Adrenal gland (tissue), 12 donors: ENCODE measurements around the gene SMARCC1. TPM values are rescaled to one million over a fixed set of nuclear protein-coding genes. Genes with fewer than 3 reads are reported as not detected.

ENCODE experiments used
- DNase-seq, 7 donors: peaks; one replicate each; pipeline ENCODE4 v3.0.0-alpha.2; 2019 to 2020
- H3K27ac ChIP-seq, 5 donors: fragments of 200-600 bp; sonication (generic) in 4 of 5; 1 replicate in 3 of 5; 2 replicates in 2 of 5; pipeline versions ENCODE4 v1.5.1 to v1.8.0; 2016 to 2020; ENCODE audit warnings: mild to moderate bottlenecking in 1 of 5
- H3K27me3 ChIP-seq: fragments of 200-600 bp; 2 replicates; pipeline ENCODE4 v1.8.0; 2021
- H3K36me3 ChIP-seq, 2 donors: fragments of 200-600 bp; replicated peaks in 1 of 2; 1 replicate in 1 of 2; 2 replicates in 1 of 2; pipeline versions ENCODE4 v1.5.1 to v1.8.0; 2018 to 2022
- H3K4me1 ChIP-seq, 2 donors: fragments of 200-600 bp; replicated peaks in 1 of 2; 1 replicate in 1 of 2; 2 replicates in 1 of 2; pipeline versions ENCODE4 v1.5.1 to v1.8.0; 2018 to 2021
- H3K4me3 ChIP-seq, 4 donors: fragments of 200-600 bp; sonication (generic) in 3 of 4; one replicate each; pipeline ENCODE4 v1.5.1; 2016 to 2018
- H3K9me3 ChIP-seq, 3 donors: fragments of 200-600 bp; sonication (generic) in 1 of 3; replicated peaks in 1 of 3; 1 replicate in 2 of 3; 2 replicates in 1 of 3; pipeline versions ENCODE4 v1.5.1 to v1.8.0; 2016 to 2021
- POLR2A ChIP-seq, 2 donors: fragments of 450-650 bp; IDR thresholded peaks; one replicate each; pipeline ENCODE4 v1.6.1; 2017; ENCODE audit warnings: antibody characterized with exemption in 2 of 2, mild to moderate bottlenecking in 2 of 2, moderate library complexity in 1 of 2
- WGBS, 4 donors: extraction: QIAGEN DNeasy Blood & Tissue Kit in 2 of 4; methylation state at CpG; one replicate each; pipeline versions ENCODE4 v1.1.5 to v1.1.7; 2013 to 2017; 5-methylcytosine and 5-hydroxymethylcytosine counted together
- intact Hi-C, 2 donors: fragments of 100-400 bp; cut with DNase I; formaldehyde crosslinking; loops; one replicate each; pipeline versions ENCODE4 v1.14.1 to v1.15.0; 2022 to 2023
- polyA plus RNA-seq, 3 donors: library from polyadenylated mRNA; stranded (reverse); fragments of 200-250 nt in 2 of 3; fragments of 350-450 nt in 1 of 3; fragmentation: Illumina TruSeq in 1 of 3; extraction: RNeasy Lipid Tissue Mini Kit (QIAGEN cat#74804) in 1 of 3; gene quantifications; one replicate each; pipeline ENCODE4 v1.2.3, GENCODE V29; 2013 to 2014
- total RNA-seq, 9 donors: library from RNA; depleted of rRNA in 4 of 9; stranded (reverse); fragments of >200 nt in 4 of 9; fragments of 120-200 nt in 1 of 9; fragmentation: NEBNext Ultra II Directional in 1 of 9; extraction: Animal tissue kit (Norgen Biotek cat#: 25700) in 1 of 9; gene quantifications; one replicate each; pipeline versions ENCODE4 v1.1.0 to v1.2.4, GENCODE V29; 2013 to 2023
- TF ChIP-seq, protein P1 (sequence below), 6 experiments: fragments of 450-650 bp in 4 of 6; fragments of 200-600 bp in 2 of 6; sonication (generic) in 1 of 6; IDR thresholded peaks; 1 replicate in 5 of 6; 2 replicates in 1 of 6; pipeline versions ENCODE4 v1.5.1 to v1.8.0; 2016 to 2021; ENCODE audit warnings: antibody characterized with exemption in 6 of 6, mild to moderate bottlenecking in 2 of 6, moderate library complexity in 1 of 6
- donor health status: healthy with polysubstance abuse.
- donor health status: Bipolar disorder and iron deficiency.
- donor health status: DM: yes; HTN: yes; CAD: no.
- donor health status: DM: no; HTN: no; CAD: no.
- donor health status: DM: no; HTN: no; CAD: no.
- donor health status: DM: yes; HTN: yes; CAD: no.

Gene SMARCC1
- total and polyA plus RNA-seq, 12 donors, result 5.5 to 47.4 (median 19.9) TPM

DNA sequence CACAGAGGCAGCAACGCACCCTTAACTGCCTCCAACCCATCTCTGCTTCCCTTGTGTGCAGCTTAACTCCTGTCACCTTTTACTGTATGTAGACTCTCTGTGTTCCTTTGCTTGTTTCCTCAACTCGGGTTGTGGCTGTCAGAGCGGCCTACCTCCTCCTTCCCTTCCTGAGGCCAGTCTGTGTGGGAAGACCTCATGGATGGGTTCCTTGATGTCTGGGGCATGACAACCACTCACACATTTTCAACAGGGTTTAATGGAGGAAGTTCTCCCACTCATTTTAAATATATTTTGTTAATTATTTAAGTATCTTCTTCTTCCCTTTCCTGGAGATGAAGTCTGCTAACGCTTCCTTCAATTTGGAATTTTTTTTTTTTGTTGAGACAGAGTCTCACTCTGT is 201.2 kb downstream of the SMARCC1 start:
- intact Hi-C loops, result no loop called here
- no peaks in the 10 kb centered on the region for H3K36me3 ChIP-seq
- H3K27ac ChIP-seq, result no peak overlapping the region
- no peak for DNase-seq
- H3K4me1 ChIP-seq, result peaks cover 4 to 11% of the 10 kb centered on the region in 2 donors
- no peaks in the 10 kb centered on the region for H3K9me3 ChIP-seq
- no peak overlapping the region for H3K4me3 ChIP-seq
- no peak for TF ChIP-seq POLR2A (IDR thresholded peaks at IDR 0.05)
- TF ChIP-seq, protein P1, sequence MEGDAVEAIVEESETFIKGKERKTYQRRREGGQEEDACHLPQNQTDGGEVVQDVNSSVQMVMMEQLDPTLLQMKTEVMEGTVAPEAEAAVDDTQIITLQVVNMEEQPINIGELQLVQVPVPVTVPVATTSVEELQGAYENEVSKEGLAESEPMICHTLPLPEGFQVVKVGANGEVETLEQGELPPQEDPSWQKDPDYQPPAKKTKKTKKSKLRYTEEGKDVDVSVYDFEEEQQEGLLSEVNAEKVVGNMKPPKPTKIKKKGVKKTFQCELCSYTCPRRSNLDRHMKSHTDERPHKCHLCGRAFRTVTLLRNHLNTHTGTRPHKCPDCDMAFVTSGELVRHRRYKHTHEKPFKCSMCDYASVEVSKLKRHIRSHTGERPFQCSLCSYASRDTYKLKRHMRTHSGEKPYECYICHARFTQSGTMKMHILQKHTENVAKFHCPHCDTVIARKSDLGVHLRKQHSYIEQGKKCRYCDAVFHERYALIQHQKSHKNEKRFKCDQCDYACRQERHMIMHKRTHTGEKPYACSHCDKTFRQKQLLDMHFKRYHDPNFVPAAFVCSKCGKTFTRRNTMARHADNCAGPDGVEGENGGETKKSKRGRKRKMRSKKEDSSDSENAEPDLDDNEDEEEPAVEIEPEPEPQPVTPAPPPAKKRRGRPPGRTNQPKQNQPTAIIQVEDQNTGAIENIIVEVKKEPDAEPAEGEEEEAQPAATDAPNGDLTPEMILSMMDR (IDR thresholded peaks at IDR 0.05), result no peak
- H3K27me3 ChIP-seq, result no peaks in the 10 kb centered on the region
- WGBS, 4 donors, result 70 to 87% (median 78%) methylated on average over 4 of the region's 4 CpGs

DNA sequence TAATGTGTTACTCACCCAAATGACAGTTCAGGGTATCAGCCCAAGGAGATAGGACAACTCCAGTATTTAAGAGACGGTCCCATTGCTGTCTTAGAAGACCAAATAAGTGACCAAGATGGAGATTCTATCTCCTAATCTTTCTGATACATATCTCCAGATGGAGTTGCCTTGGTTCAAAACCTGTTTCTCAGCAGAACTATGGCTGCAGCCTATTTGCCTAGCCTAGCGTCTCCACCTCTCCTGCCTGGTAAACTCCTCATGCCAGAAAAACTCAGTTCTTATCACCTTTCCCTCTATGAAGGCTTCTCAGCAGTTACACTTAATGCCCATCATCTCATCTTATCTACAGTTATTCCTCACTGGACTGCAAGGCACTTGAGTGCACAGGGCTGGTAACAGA is 201.8 kb downstream of the SMARCC1 start:
- no peak overlapping the region for H3K27ac ChIP-seq
- no peak overlapping the region for H3K4me3 ChIP-seq
- peaks cover 4 to 11% of the 10 kb centered on the region in 2 donors for H3K4me1 ChIP-seq
- intact Hi-C loops, result no loop called here
- H3K36me3 ChIP-seq, result no peaks in the 10 kb centered on the region
- no peak for DNase-seq
- WGBS, 4 donors, result 86 to 93% (median 88%) methylated on average over 2 of the region's 2 CpGs
- TF ChIP-seq POLR2A (IDR thresholded peaks at IDR 0.05), result no peak
- TF ChIP-seq, protein P1 (IDR thresholded peaks at IDR 0.05), result no peak
- H3K9me3 ChIP-seq, result no peaks in the 10 kb centered on the region
- H3K27me3 ChIP-seq, result no peaks in the 10 kb centered on the region

GRCh38 chr3:47578691-47579632 is 202.7 kb downstream of the SMARCC1 start, which contains the start of gene CSPG5:
Gene CSPG5, minus strand, starts transcription at chr3:47578865. Its CDS starts 172 bp downstream, at chr3:47578693.
- TF ChIP-seq, protein P1 (IDR thresholded peaks at IDR 0.05), result no peak
- no peak for TF ChIP-seq POLR2A (IDR thresholded peaks at IDR 0.05)
- H3K27ac ChIP-seq, result no peak within 1 kb of the TSS
- H3K4me3 ChIP-seq, result peak within 1 kb of the TSS in 2 of 4 donors; percentile 36 to 88
- H3K9me3 ChIP-seq, result no peaks in the 10 kb centered on the region
- H3K36me3 ChIP-seq, result no peaks in the 10 kb centered on the region
- DNase-seq, result peak in 3 of 7 donors; percentile 32 to 39 (median 39)
- no peaks in the 10 kb centered on the region for H3K27me3 ChIP-seq
- H3K4me1 ChIP-seq, result peaks cover 4 to 11% of the 10 kb centered on the region in 2 donors
- WGBS, 4 donors, result 4 to 32% (median 11%) methylated on average over 14 to 113 of the region's 121 CpGs
- intact Hi-C loops, result no loop called here

DNA sequence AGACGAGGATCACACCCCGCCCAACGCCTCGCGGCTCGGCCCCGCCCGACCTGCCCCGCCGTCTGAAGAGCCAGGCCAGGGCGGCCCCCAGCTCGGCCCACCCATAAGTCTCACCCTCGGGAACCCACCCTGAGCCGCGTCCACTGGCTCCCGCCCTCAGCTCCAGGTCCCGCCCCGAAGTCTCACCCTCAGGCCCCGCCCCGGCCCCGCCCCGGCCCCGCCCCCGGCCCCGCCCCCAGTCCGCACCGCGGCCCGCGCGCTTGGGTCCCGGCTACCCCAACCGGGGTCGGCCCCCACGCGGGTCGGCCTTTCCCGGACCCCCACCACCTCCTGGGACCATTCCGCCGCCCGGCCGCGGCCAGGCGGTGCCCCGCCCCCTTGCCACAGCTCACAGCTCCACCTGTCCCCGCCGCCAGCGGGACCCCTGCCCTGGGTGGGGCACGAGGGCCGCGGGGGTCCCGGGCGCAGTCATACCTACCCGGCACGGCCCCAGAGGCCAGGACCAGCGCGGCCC is 203.5 kb downstream of the SMARCC1 start:
- intact Hi-C loops, result no loop called here
- no peaks in the 10 kb centered on the region for H3K27me3 ChIP-seq
- H3K9me3 ChIP-seq, result no peaks in the 10 kb centered on the region
- peaks cover 4 to 11% of the 10 kb centered on the region in 2 donors for H3K4me1 ChIP-seq
- H3K36me3 ChIP-seq, result no peaks in the 10 kb centered on the region
- H3K27ac ChIP-seq, result no peak overlapping the region
- 0 to 1% methylated on average over 48 to 57 of the region's 57 CpGs; no CpG with 5 or more reads in 2 of the 4 donors for WGBS, 4 donors
- DNase-seq, result peak in 4 of 7 donors; percentile 5 to 32 (median 21)
- TF ChIP-seq, protein P1 (IDR thresholded peaks at IDR 0.05), result no peak
- TF ChIP-seq POLR2A (IDR thresholded peaks at IDR 0.05), result no peak
- H3K4me3 ChIP-seq, result peak overlapping the region in 2 of 4 donors; percentile 36 to 88
